DMS79 (cell line): ENCODE data around the gene FBXL19.

Experiments used
- DNase-seq: peaks from one replicate; lab custom pipeline; 2025; lab: John Stamatoyannopoulos, UW

The FBXL19 gene

GRCh38 chr16:30989469-30990047 is 66.2 kb downstream of the FBXL19 start:
- DNase-seq: no peak

GRCh38 chr16:30990105-30990504 is 66.7 kb downstream of the FBXL19 start:
- DNase-seq: no peak

GRCh38 chr16:30991052-30991451 is 67.7 kb downstream of the FBXL19 start:
- DNase-seq: no peak

GRCh38 chr16:30992276-30992780 is 69.0 kb downstream of the FBXL19 start:
- DNase-seq: no peak

- no peak for DNase-seq
Observed at GRCh38 chr16:30992931-30993816, 69.8 kb downstream of the FBXL19 start.

GRCh38 chr16:30995927-30996323 is 72.6 kb downstream of the FBXL19 start:
- DNase-seq: no peak

- no peak for DNase-seq
Observed at GRCh38 chr16:30996324-30996984, 73.1 kb downstream of the FBXL19 start.

- peak; percentile 25 for DNase-seq
Observed at GRCh38 chr16:30996985-30997724, 73.8 kb downstream of the FBXL19 start.

- DNase-seq: no peak
Observed at GRCh38 chr16:30997725-30998711, 74.6 kb downstream of the FBXL19 start.
